ENCODE results near the gene PSMC5.

The PSMC5 gene

GRCh38 chr17:63835167-63835720, 8.0 kb downstream of the PSMC5 start:
- no peak overlapping the region for H2BK12ac ChIP-seq (ENCODE audit: low read length)
- H3K79me1 ChIP-seq (ENCODE audit: low read length), result no peaks in the 10 kb centered on the region
- peaks cover 10% of the 10 kb centered on the region for H3K79me2 ChIP-seq (ENCODE audit: control insufficient read depth, insufficient read depth, low read length, poor library complexity)
- peaks cover 16 to 28% of the 10 kb centered on the region in 2 experiments for H3K4me1 ChIP-seq (ENCODE audit: control insufficient read depth in 1 of 2, insufficient read depth in 2 of 2, low read length in 2 of 2)
- H4K91ac ChIP-seq (ENCODE audit: low read depth, low read length), result no peak overlapping the region
- no peak overlapping the region for H3K4ac ChIP-seq (ENCODE audit: low read depth, low read length)
- H4K8ac ChIP-seq (ENCODE audit: low read depth, low read length), result no peak overlapping the region
- no peak overlapping the region for H3K14ac ChIP-seq (ENCODE audit: low read length)
- H3K27me3 ChIP-seq (ENCODE audit: insufficient read depth, low read length), result no peaks in the 10 kb centered on the region
- no peak overlapping the region for H3K4me3 ChIP-seq (ENCODE audit: low read depth, low read length)
- no peak overlapping the region for H2AFZ ChIP-seq (ENCODE audit: insufficient read depth, low read length, poor library complexity)
- H2BK5ac ChIP-seq (ENCODE audit: low read depth, low read length, poor library complexity), result no peak overlapping the region
- no peak overlapping the region for H4K12ac ChIP-seq (ENCODE audit: low read depth, low read length)
- WGBS (ENCODE audit: extremely low coverage, insufficient coverage, insufficient read length), result no CpG with 5 or more reads among the region's 9 CpGs
- no peak overlapping the region for H3K4me2 ChIP-seq (ENCODE audit: low read length)
- no peak overlapping the region for H2AK5ac ChIP-seq (ENCODE audit: low read length)
- no peak overlapping the region for H3K9ac ChIP-seq (ENCODE audit: low read length)
- H3K23ac ChIP-seq (ENCODE audit: low read length), result no peak overlapping the region
- DNase-seq, result no peak
- H3K9me3 ChIP-seq (ENCODE audit: insufficient read depth, low read depth, low read length), result no peaks in the 10 kb centered on the region
- H3K27ac ChIP-seq (ENCODE audit: low read depth, low read length), result peak overlapping the region; percentile 8
- H3K36me3 ChIP-seq (ENCODE audit: control insufficient read depth in 1 of 2, insufficient read depth in 2 of 2, low read length in 2 of 2), result peaks cover 59 to 63% of the 10 kb centered on the region in 2 experiments
- H2BK120ac ChIP-seq (ENCODE audit: insufficient read depth, low read length, poor library complexity), result no peak overlapping the region
- peak overlapping the region; percentile 25 for H3K18ac ChIP-seq (ENCODE audit: low read length)

- Histone ChIP-seq H3K4me3 (ENCODE audit: low read depth, low read length) (no peak overlapping the region), H2AK5ac (ENCODE audit: low read length) (no peak overlapping the region), H3K27ac (ENCODE audit: low read depth, low read length) (no peak overlapping the region), H3K14ac (ENCODE audit: low read length) (no peak overlapping the region), H3K79me1 (ENCODE audit: low read length) (peaks cover 2% of the 10 kb centered on the region), H2AFZ (ENCODE audit: insufficient read depth, low read length, poor library complexity) (no peak overlapping the region), H3K9me3 (ENCODE audit: insufficient read depth, low read depth, low read length) (peaks cover 4% of the 10 kb centered on the region), H3K4ac (ENCODE audit: low read depth, low read length) (no peak overlapping the region), H3K79me2 (ENCODE audit: control insufficient read depth, insufficient read depth, low read length, poor library complexity) (peaks cover 23% of the 10 kb centered on the region), H2BK12ac (ENCODE audit: low read length) (no peak overlapping the region), H3K27me3 (ENCODE audit: insufficient read depth, low read length) (no peaks in the 10 kb centered on the region), H4K91ac (ENCODE audit: low read depth, low read length) (no peak overlapping the region), H3K36me3 (ENCODE audit: control insufficient read depth in 1 of 2, insufficient read depth in 2 of 2, low read length in 2 of 2) (peaks cover 43 to 47% of the 10 kb centered on the region in 2 experiments), H4K8ac (ENCODE audit: low read depth, low read length) (no peak overlapping the region), H3K4me1 (ENCODE audit: control insufficient read depth in 1 of 2, insufficient read depth in 2 of 2, low read length in 2 of 2) (peaks cover 27 to 39% of the 10 kb centered on the region in 2 experiments), H2BK120ac (ENCODE audit: insufficient read depth, low read length, poor library complexity) (no peak overlapping the region), H2BK5ac (ENCODE audit: low read depth, low read length, poor library complexity) (no peak overlapping the region), H4K12ac (ENCODE audit: low read depth, low read length) (no peak overlapping the region), H3K9ac (ENCODE audit: low read length) (no peak overlapping the region), H3K4me2 (ENCODE audit: low read length) (no peak overlapping the region), H3K18ac (ENCODE audit: low read length) (no peak overlapping the region), H3K23ac (ENCODE audit: low read length) (no peak overlapping the region)
- DNase-seq, result no peak
- no CpG with 5 or more reads among the region's 7 CpGs for WGBS (ENCODE audit: extremely low coverage, insufficient coverage, insufficient read length)
These were observed 9.6 kb downstream of the PSMC5 start for GRCh38 chr17:63836811-63837210.

- no peaks in the 10 kb centered on the region for H3K27me3 ChIP-seq (ENCODE audit: insufficient read depth, low read length)
- H3K4me1 ChIP-seq (ENCODE audit: control insufficient read depth in 1 of 2, insufficient read depth in 2 of 2, low read length in 2 of 2), result peaks cover 27 to 39% of the 10 kb centered on the region in 2 experiments
- no CpG with 5 or more reads among the region's 12 CpGs for WGBS (ENCODE audit: extremely low coverage, insufficient coverage, insufficient read length)
- H3K4me3 ChIP-seq (ENCODE audit: low read depth, low read length), result no peak overlapping the region
- peaks cover 7% of the 10 kb centered on the region for H3K79me1 ChIP-seq (ENCODE audit: low read length)
- H4K91ac ChIP-seq (ENCODE audit: low read depth, low read length), result no peak overlapping the region
- no peak for DNase-seq
- peaks cover 4% of the 10 kb centered on the region for H3K9me3 ChIP-seq (ENCODE audit: insufficient read depth, low read depth, low read length)
- H3K23ac ChIP-seq (ENCODE audit: low read length), result no peak overlapping the region
- H2BK120ac ChIP-seq (ENCODE audit: insufficient read depth, low read length, poor library complexity), result no peak overlapping the region
- peak overlapping the region; percentile 73 for H3K4ac ChIP-seq (ENCODE audit: low read depth, low read length)
- no peak overlapping the region for H3K14ac ChIP-seq (ENCODE audit: low read length)
- H3K27ac ChIP-seq (ENCODE audit: low read depth, low read length), result no peak overlapping the region
- H4K12ac ChIP-seq (ENCODE audit: low read depth, low read length), result no peak overlapping the region
- no peak overlapping the region for H3K18ac ChIP-seq (ENCODE audit: low read length)
- H2BK12ac ChIP-seq (ENCODE audit: low read length), result no peak overlapping the region
- H3K9ac ChIP-seq (ENCODE audit: low read length), result no peak overlapping the region
- H3K36me3 ChIP-seq (ENCODE audit: control insufficient read depth in 1 of 2, insufficient read depth in 2 of 2, low read length in 2 of 2), result peaks cover 37 to 41% of the 10 kb centered on the region in 2 experiments
- H4K8ac ChIP-seq (ENCODE audit: low read depth, low read length), result no peak overlapping the region
- H2BK5ac ChIP-seq (ENCODE audit: low read depth, low read length, poor library complexity), result no peak overlapping the region
- H2AK5ac ChIP-seq (ENCODE audit: low read length), result peak overlapping the region; percentile 0
- no peak overlapping the region for H2AFZ ChIP-seq (ENCODE audit: insufficient read depth, low read length, poor library complexity)
- H3K79me2 ChIP-seq (ENCODE audit: control insufficient read depth, insufficient read depth, low read length, poor library complexity), result peaks cover 29% of the 10 kb centered on the region
- no peak overlapping the region for H3K4me2 ChIP-seq (ENCODE audit: low read length)
These were observed 10.2 kb downstream of the PSMC5 start for GRCh38 chr17:63837480-63837879.

GRCh38 chr17:63837962-63838600, 10.8 kb downstream of the PSMC5 start:
- Histone ChIP-seq H3K36me3 (ENCODE audit: control insufficient read depth in 1 of 2, insufficient read depth in 2 of 2, low read length in 2 of 2) (peaks cover 31 to 35% of the 10 kb centered on the region in 2 experiments), H3K4me3 (ENCODE audit: low read depth, low read length) (no peak overlapping the region), H4K91ac (ENCODE audit: low read depth, low read length) (no peak overlapping the region), H4K12ac (ENCODE audit: low read depth, low read length) (no peak overlapping the region), H3K27ac (ENCODE audit: low read depth, low read length) (no peak overlapping the region), H3K4me1 (ENCODE audit: control insufficient read depth in 1 of 2, insufficient read depth in 2 of 2, low read length in 2 of 2) (peaks cover 27 to 39% of the 10 kb centered on the region in 2 experiments), H2BK12ac (ENCODE audit: low read length) (peak overlapping the region; percentile 31), H3K4me2 (ENCODE audit: low read length) (peak overlapping the region; percentile 31), H3K14ac (ENCODE audit: low read length) (no peak overlapping the region), H2AFZ (ENCODE audit: insufficient read depth, low read length, poor library complexity) (no peak overlapping the region), H3K9me3 (ENCODE audit: insufficient read depth, low read depth, low read length) (peaks cover 4% of the 10 kb centered on the region), H3K9ac (ENCODE audit: low read length) (no peak overlapping the region), H2BK5ac (ENCODE audit: low read depth, low read length, poor library complexity) (no peak overlapping the region), H3K23ac (ENCODE audit: low read length) (no peak overlapping the region), H3K18ac (ENCODE audit: low read length) (peak overlapping the region; percentile 8), H3K79me1 (ENCODE audit: low read length) (peaks cover 10% of the 10 kb centered on the region), H4K8ac (ENCODE audit: low read depth, low read length) (no peak overlapping the region), H3K79me2 (ENCODE audit: control insufficient read depth, insufficient read depth, low read length, poor library complexity) (peaks cover 30% of the 10 kb centered on the region), H3K27me3 (ENCODE audit: insufficient read depth, low read length) (no peaks in the 10 kb centered on the region), H2AK5ac (ENCODE audit: low read length) (no peak overlapping the region), H3K4ac (ENCODE audit: low read depth, low read length) (peak overlapping the region; percentile 73), H2BK120ac (ENCODE audit: insufficient read depth, low read length, poor library complexity) (no peak overlapping the region)
- WGBS (ENCODE audit: extremely low coverage, insufficient coverage, insufficient read length), result no CpG with 5 or more reads among the region's 5 CpGs
- DNase-seq, result no peak

All from trophoblast cell (in vitro differentiated cells and primary cell).